ENCODE results near the gene CDC42EP3.

CDC42EP3 gene

GRCh38 chr2:37671009-37671815 is at the start of gene CDC42EP3:
Gene CDC42EP3, minus strand, starts transcription at chr2:37671642. Its CDS starts 25,055 bp downstream, at chr2:37646587.
- H3K4me3 ChIP-seq (ENCODE audit: low read length) = peak within 1 kb of the TSS; percentile 88
- TF ChIP-seq CTCF (conservative IDR thresholded peaks at IDR 0.05; ENCODE audit: low read depth, low read length) = no peak
- DNase-seq (ENCODE audit: low read depth) = no peak

- H3K4me3 ChIP-seq (ENCODE audit: low read length) = no peak overlapping the region
- no peak for TF ChIP-seq CTCF (conservative IDR thresholded peaks at IDR 0.05; ENCODE audit: low read depth, low read length)
- no peak for DNase-seq (ENCODE audit: low read depth)
Measured at GRCh38 chr2:37721201-37721560, 49.7 kb upstream of the CDC42EP3 start.

GRCh38 chr2:37720533-37721200 is 49.2 kb upstream of the CDC42EP3 start:
- DNase-seq (ENCODE audit: low read depth) = no peak
- no peak overlapping the region for H3K4me3 ChIP-seq (ENCODE audit: low read length)
- no peak for TF ChIP-seq CTCF (conservative IDR thresholded peaks at IDR 0.05; ENCODE audit: low read depth, low read length)

DNA sequence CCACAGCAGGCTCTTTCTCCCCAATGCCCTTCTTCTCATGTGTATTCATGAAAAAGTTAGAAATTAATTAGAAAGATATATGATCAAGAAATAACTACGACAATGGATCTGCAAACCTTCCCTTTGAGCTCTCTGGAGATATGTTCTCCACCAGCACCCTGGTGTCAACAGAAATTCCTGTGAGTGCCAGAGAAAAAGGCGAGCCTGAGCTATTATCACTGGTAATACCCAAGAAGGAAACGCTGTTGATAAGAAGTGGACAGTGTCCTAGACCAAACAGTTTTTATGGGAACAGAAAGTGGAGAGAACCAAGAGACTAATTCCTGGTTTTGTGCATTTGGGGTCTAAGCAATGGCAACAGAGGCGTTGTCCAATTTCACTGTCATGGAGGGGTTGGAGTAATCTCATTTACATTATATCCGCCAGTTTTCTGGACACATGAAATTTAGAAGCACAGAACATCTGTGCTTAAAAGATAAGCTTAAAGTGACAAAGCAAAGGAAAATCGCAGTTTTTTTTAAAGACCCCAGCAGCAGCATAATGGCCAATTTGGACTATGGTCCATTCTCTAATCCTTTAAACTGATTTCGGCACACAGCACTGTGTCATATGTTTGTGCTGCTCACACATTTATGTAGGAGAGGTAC is 47.2 kb upstream of the CDC42EP3 start:
- TF ChIP-seq CTCF (conservative IDR thresholded peaks at IDR 0.05; ENCODE audit: low read depth, low read length) = no peak
- H3K4me3 ChIP-seq (ENCODE audit: low read length) = no peak overlapping the region
- no peak for DNase-seq (ENCODE audit: low read depth)

DNA sequence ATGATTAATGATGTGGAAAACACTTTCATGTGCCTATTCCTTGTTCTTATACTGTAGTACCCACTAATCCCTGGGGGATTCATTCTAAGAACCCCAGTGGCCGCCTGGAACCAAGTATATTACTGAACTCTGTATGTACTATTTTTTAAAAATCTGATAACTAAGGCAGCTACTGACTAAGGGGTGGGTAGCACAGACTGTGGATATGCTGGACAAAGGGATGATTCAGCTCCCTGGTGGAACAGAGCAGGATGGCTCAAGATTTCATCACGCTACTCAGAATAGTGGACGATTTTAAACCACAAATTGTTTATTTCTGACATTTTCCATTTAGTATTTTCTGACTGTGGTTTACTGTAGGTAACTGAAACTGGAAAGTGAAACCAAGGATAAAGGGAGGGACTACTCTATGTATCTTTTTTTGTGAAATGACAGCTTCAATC is 41.8 kb upstream of the CDC42EP3 start:
- TF ChIP-seq CTCF (conservative IDR thresholded peaks at IDR 0.05; ENCODE audit: low read depth, low read length) = no peak
- no peak overlapping the region for H3K4me3 ChIP-seq (ENCODE audit: low read length)
- no peak for DNase-seq (ENCODE audit: low read depth)

- no peak for DNase-seq (ENCODE audit: low read depth)
- no peak overlapping the region for H3K4me3 ChIP-seq (ENCODE audit: low read length)
- TF ChIP-seq CTCF (conservative IDR thresholded peaks at IDR 0.05; ENCODE audit: low read depth, low read length) = no peak
Measured at GRCh38 chr2:37711831-37712230, 40.4 kb upstream of the CDC42EP3 start.
